Chondrocyte (in vitro differentiated cells): ENCODE measurements around the gene SPRYD7. TPM values are rescaled to one million over a fixed set of nuclear protein-coding genes. Genes with fewer than 3 reads are reported as not detected.
A peak's percentile ranks its signal among the peaks of the same experiment; 100 is the strongest.
"Not testable (repeated sequence)": the region's sequence is repeated elsewhere in the genome, so short reads cannot be mapped to it uniquely, and the experiment has no call there.

ENCODE experiments used
- DNase-seq: peaks from one replicate; pipeline ENCODE4 v3.0.0; 2021; ENCODE audit warnings: mixed read lengths, low spot score
- H3K27ac Mint-ChIP-seq: one replicate; pipeline ENCODE4 v1.8.0; 2021; ENCODE audit warnings: mild to moderate bottlenecking, moderate library complexity, mixed read lengths; ENCODE audit not compliant: unreplicated experiment
- H3K27me3 Mint-ChIP-seq: 2 replicates; pipeline ENCODE4 v1.8.0; 2021; ENCODE audit warnings: low read depth, mixed read lengths
- H3K36me3 Mint-ChIP-seq: 2 replicates; pipeline ENCODE4 v1.8.0; 2021; ENCODE audit warnings: low read depth, mixed read lengths
- H3K4me1 Mint-ChIP-seq: 2 replicates; pipeline ENCODE4 v1.8.0; 2021; ENCODE audit warnings: low read depth, mild to moderate bottlenecking, mixed read lengths
- H3K4me3 Mint-ChIP-seq: one replicate; pipeline ENCODE4 v1.8.0; 2021; ENCODE audit warnings: mild to moderate bottlenecking, moderate library complexity, mixed read lengths; ENCODE audit not compliant: unreplicated experiment
- H3K9me3 Mint-ChIP-seq: 2 replicates; pipeline ENCODE4 v1.8.0; 2021; ENCODE audit warnings: low read depth, mixed read lengths
- CTCF ChIP-seq: fragments of 200-600 bp; sonication (generic); IDR thresholded peaks from 2 replicates; pipeline ENCODE4 v1.5.0; 2021; ENCODE audit warnings: antibody characterized with exemption, mild to moderate bottlenecking, moderate library complexity
- total RNA-seq: library from RNA; stranded (reverse); gene quantifications from 3 replicates; pipeline ENCODE4 v1.2.1, GENCODE V29; 2021

The SPRYD7 gene
- total RNA-seq, 1 donor from 2014 or later, result 7.5 TPM

GRCh38 chr13:49954674-49955455 lies 18.7 kb upstream of the SPRYD7 start:
- peaks cover 7% of the 10 kb centered on the region for H3K4me1 Mint-ChIP-seq
- peaks cover 8% of the 10 kb centered on the region for H3K9me3 Mint-ChIP-seq
- no peaks in the 10 kb centered on the region for H3K27me3 Mint-ChIP-seq
- no peak for DNase-seq
- no peak overlapping the region for H3K4me3 Mint-ChIP-seq
- TF ChIP-seq CTCF, result no peak
- peaks cover 8% of the 10 kb centered on the region for H3K36me3 Mint-ChIP-seq
- H3K27ac Mint-ChIP-seq, result peak overlapping the region; percentile 66

GRCh38 chr13:49953560-49953959 lies 17.4 kb upstream of the SPRYD7 start:
- Mint-ChIP-seq H3K27me3 (no peaks in the 10 kb centered on the region), H3K4me3 (no peak overlapping the region), H3K36me3 (peaks cover 4% of the 10 kb centered on the region), H3K4me1 (peaks cover 7% of the 10 kb centered on the region), H3K27ac (no peak overlapping the region), H3K9me3 (no peaks in the 10 kb centered on the region)
- no peak for DNase-seq
- TF ChIP-seq CTCF, result no peak

- no peak for TF ChIP-seq CTCF
Measured at GRCh38 chr13:49951754-49952535, 15.8 kb upstream of the SPRYD7 start.

GRCh38 chr13:49948777-49949270 lies 12.7 kb upstream of the SPRYD7 start:
- not testable (repeated sequence) for DNase-seq, H3K27ac Mint-ChIP-seq, H3K4me1 Mint-ChIP-seq, H3K36me3 Mint-ChIP-seq, H3K9me3 Mint-ChIP-seq, H3K4me3 Mint-ChIP-seq, H3K27me3 Mint-ChIP-seq

More at GRCh38 chr13:49951754-49952535, 15.8 kb upstream of the SPRYD7 start:
- Mint-ChIP-seq H3K27me3 (no peaks in the 10 kb centered on the region), H3K27ac (no peak overlapping the region), H3K9me3 (no peaks in the 10 kb centered on the region), H3K4me3 (no peak overlapping the region), H3K4me1 (peaks cover 9% of the 10 kb centered on the region), H3K36me3 (peaks cover 2% of the 10 kb centered on the region)
- DNase-seq, result no peak

- Mint-ChIP-seq H3K4me3 (no peak overlapping the region), H3K27me3 (no peaks in the 10 kb centered on the region), H3K36me3 (no peaks in the 10 kb centered on the region), H3K4me1 (peaks cover 19% of the 10 kb centered on the region), H3K27ac (peak overlapping the region; percentile 22), H3K9me3 (no peaks in the 10 kb centered on the region)
- DNase-seq, result no peak
- no peak for TF ChIP-seq CTCF
Measured at GRCh38 chr13:49939321-49939720, 3.2 kb upstream of the SPRYD7 start.
